Lower leg skin (tissue), 4 donors: ENCODE measurements around the gene ORC3. TPM values are rescaled to one million over a fixed set of nuclear protein-coding genes. Genes with fewer than 3 reads are reported as not detected.

Experiments used
- DNase-seq, 2 donors: peaks; one replicate each; pipeline ENCODE4 v3.0.0-alpha.2; 2019; ENCODE audit warnings: low spot score in 2 of 2
- H3K4me3 ChIP-seq: fragments of 200-600 bp; sonication (generic); 2 replicates; pipeline ENCODE4 v1.5.1; 2017; ENCODE audit warnings: mild to moderate bottlenecking, low read depth; ENCODE audit not compliant: poor library complexity, severe bottlenecking
- POLR2A ChIP-seq, 2 donors: fragments of 450-650 bp; IDR thresholded peaks; one replicate each; pipeline ENCODE4 v1.6.1; 2016 to 2017; ENCODE audit warnings: antibody characterized with exemption in 2 of 2, mild to moderate bottlenecking in 1 of 2, moderate library complexity in 1 of 2
- WGBS, 2 donors: methylation state at CpG; one replicate each; pipeline ENCODE4 v1.1.5; 2018; 5-methylcytosine and 5-hydroxymethylcytosine counted together
- intact Hi-C: fragments of 100-400 bp; cut with DNase I; formaldehyde crosslinking; loops from one replicate; pipeline ENCODE4 v1.15.0; 2023; ENCODE audit warnings: low total_unique reads
- total RNA-seq, 4 donors: library from RNA; depleted of rRNA; stranded (reverse); fragments of >200 nt; gene quantifications; one replicate each; pipeline ENCODE4 v1.1.0, GENCODE V29; 2016
- TF ChIP-seq, protein P1 (sequence below), 3 donors: fragments of 450-650 bp; IDR thresholded peaks; one replicate each; pipeline ENCODE4 v1.5.1; 2016; ENCODE audit warnings: antibody characterized with exemption in 3 of 3, mild to moderate bottlenecking in 3 of 3, moderate library complexity in 2 of 3

Gene ORC3
- total RNA-seq, 4 donors from 2014 or later: 9.9 to 19.1 (median 12.7) TPM

- H3K4me3 ChIP-seq: no peak overlapping the region
- 89 to 93% methylated on average over 1 of the region's 1 CpG for WGBS, 2 donors
- TF ChIP-seq POLR2A (IDR thresholded peaks at IDR 0.05): no peak
- TF ChIP-seq, protein P1, sequence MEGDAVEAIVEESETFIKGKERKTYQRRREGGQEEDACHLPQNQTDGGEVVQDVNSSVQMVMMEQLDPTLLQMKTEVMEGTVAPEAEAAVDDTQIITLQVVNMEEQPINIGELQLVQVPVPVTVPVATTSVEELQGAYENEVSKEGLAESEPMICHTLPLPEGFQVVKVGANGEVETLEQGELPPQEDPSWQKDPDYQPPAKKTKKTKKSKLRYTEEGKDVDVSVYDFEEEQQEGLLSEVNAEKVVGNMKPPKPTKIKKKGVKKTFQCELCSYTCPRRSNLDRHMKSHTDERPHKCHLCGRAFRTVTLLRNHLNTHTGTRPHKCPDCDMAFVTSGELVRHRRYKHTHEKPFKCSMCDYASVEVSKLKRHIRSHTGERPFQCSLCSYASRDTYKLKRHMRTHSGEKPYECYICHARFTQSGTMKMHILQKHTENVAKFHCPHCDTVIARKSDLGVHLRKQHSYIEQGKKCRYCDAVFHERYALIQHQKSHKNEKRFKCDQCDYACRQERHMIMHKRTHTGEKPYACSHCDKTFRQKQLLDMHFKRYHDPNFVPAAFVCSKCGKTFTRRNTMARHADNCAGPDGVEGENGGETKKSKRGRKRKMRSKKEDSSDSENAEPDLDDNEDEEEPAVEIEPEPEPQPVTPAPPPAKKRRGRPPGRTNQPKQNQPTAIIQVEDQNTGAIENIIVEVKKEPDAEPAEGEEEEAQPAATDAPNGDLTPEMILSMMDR (IDR thresholded peaks at IDR 0.05): no peak
- no peak for DNase-seq
- intact Hi-C loops: no loop called here
Measured at GRCh38 chr6:87661503-87661902, 71.6 kb downstream of the ORC3 start.

- no peak for DNase-seq
- 81 to 88% methylated on average over 2 of the region's 2 CpGs for WGBS, 2 donors
- TF ChIP-seq POLR2A (IDR thresholded peaks at IDR 0.05): no peak
- TF ChIP-seq, protein P1 (IDR thresholded peaks at IDR 0.05): no peak
- intact Hi-C loops: no loop called here
- no peak overlapping the region for H3K4me3 ChIP-seq
Measured at GRCh38 chr6:87663434-87663833, 73.5 kb downstream of the ORC3 start.

DNA sequence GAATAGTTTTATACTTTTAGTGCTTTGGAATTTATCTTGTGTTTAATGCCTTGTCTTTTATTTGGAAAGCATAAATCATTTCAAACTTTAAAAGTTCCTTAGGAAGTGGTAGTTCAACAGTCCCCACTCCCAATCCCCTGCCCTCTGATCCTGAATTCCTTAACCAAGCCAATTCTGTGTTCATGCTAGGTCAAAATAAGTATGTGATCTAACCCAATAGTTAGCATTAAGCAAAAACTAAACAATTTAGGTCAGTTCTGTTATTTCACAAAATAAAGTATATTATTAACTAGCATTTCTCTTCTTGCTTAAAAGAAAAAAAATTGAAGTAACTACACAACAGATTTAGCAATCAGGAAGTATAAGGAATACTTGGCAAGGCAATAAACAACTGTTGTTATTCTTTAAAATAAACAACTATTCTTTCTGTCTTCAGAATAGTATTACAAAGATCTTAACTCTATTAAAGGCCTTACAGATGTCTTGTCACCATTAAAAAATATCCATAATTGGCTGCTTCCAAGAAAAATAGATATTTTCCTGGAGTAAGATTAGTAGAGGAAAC lies 75.1 kb downstream of the ORC3 start:
- intact Hi-C loops: no loop called here
- no peak for DNase-seq
- TF ChIP-seq POLR2A (IDR thresholded peaks at IDR 0.05): no peak
- TF ChIP-seq, protein P1 (IDR thresholded peaks at IDR 0.05): no peak
- no peak overlapping the region for H3K4me3 ChIP-seq

- H3K4me3 ChIP-seq: no peak overlapping the region
- TF ChIP-seq, protein P1 (IDR thresholded peaks at IDR 0.05): no peak
- TF ChIP-seq POLR2A (IDR thresholded peaks at IDR 0.05): no peak
- no peak for DNase-seq
- intact Hi-C loops: no loop called here
Measured at GRCh38 chr6:87667032-87667431, 77.1 kb downstream of the ORC3 start.

DNA sequence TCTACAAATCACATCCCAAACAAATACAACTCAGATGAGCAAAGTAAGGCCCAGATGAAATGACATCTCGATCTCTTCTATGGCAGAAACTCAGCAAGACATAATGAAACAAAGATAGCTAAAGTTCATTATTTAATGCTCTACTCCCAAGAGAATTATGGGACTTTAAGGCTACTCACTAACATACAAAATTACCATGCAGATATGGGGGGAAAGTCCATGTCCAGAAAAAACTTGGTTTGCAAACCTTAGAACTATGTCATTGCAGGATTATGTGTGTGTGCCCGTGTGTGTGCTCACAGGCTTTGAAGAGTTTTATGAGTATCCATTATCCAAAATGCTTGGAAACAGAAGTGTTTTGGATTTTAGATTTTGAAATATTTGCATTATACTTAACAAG lies 78.1 kb downstream of the ORC3 start:
- 89 to 96% methylated on average over 2 of the region's 2 CpGs for WGBS, 2 donors
- TF ChIP-seq POLR2A (IDR thresholded peaks at IDR 0.05): no peak
- TF ChIP-seq, protein P1 (IDR thresholded peaks at IDR 0.05): no peak
- intact Hi-C loops: no loop called here
- H3K4me3 ChIP-seq: no peak overlapping the region
- no peak for DNase-seq

DNA sequence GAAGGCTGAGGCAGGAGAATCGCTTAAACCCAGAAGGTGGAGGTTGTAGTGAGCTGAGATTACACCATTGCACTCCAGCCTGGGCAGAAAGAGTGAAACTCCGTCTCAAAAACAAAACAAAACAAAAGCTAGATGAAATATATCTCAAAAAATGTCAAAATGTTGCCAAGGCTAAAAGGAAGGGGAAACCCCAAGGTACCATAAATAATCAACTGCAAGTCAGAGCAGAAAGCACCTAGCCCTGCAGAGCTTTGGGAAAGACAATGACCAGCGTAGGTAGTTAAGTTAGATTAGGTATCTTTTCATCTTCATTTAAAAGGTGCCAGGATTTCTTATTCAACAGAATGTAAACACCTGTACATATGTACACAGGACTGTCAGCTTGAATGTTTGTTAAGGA lies 79.1 kb downstream of the ORC3 start:
- no peak overlapping the region for H3K4me3 ChIP-seq
- intact Hi-C loops: no loop called here
- WGBS, 2 donors: 44 to 48% methylated on average over 3 of the region's 3 CpGs
- TF ChIP-seq, protein P1 (IDR thresholded peaks at IDR 0.05): no peak
- TF ChIP-seq POLR2A (IDR thresholded peaks at IDR 0.05): no peak
- DNase-seq: no peak
